IPS DF 4.7 (cell line): ENCODE data around the gene PKMYT1.

Source experiments
- DNase-seq: peaks from one replicate; pipeline ENCODE4 v3.0.0-alpha.2; 2013; ENCODE audit warnings: low spot score; ENCODE audit errors: extremely low read depth

The PKMYT1 gene

DNA sequence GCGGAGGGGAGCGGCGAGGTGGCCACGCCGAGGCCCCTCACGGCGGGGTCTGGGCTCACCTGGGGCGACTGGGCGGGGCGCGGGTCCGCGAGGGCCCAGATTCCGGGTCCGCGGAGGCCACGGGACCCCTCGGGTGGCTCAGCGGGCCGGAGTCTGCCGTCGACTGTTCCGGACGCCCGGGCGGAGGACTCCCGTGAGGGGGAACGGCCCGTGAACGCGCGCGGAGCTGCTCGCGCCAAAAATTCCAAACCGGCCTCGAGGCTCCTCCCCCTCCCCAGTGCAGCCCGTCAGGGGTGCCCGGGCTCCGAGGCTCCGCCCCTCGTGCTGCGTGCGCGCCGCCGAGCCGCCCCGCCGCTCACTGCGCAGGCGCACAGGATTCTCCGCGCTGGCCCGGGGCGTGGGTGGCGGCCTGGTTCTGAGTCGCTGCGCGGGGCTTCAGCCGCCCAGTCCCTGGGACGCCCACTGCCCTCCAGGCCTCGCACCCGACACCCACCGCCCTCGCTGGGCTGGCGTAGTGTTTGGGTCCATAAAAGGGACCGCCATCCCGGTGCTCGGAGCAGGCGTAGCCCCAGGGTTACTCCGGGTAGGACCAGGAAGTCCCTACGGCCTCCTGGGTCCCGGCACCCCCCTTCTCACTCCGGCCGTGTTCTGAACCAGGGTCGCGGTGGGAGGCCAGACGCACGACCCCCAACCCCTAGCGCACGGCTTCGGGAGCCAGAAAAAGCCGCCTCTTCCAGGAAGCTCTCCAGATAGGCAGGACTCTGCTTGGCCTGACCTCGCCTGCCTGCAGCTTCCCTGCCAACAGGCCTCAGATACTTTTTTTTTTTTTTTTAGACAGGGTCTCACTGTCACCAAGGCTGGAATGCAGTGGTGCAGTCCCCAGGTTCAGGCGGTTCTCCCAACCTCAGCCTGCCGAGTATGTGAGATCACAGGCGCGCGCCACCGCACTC lies at the start of gene PKMYT1:
Gene PKMYT1, minus strand, starts transcription at position 220 of the 950 bp plus-strand sequence. CDS start 789 bp downstream, outside the sequence.
- DNase-seq: no peak

DNA sequence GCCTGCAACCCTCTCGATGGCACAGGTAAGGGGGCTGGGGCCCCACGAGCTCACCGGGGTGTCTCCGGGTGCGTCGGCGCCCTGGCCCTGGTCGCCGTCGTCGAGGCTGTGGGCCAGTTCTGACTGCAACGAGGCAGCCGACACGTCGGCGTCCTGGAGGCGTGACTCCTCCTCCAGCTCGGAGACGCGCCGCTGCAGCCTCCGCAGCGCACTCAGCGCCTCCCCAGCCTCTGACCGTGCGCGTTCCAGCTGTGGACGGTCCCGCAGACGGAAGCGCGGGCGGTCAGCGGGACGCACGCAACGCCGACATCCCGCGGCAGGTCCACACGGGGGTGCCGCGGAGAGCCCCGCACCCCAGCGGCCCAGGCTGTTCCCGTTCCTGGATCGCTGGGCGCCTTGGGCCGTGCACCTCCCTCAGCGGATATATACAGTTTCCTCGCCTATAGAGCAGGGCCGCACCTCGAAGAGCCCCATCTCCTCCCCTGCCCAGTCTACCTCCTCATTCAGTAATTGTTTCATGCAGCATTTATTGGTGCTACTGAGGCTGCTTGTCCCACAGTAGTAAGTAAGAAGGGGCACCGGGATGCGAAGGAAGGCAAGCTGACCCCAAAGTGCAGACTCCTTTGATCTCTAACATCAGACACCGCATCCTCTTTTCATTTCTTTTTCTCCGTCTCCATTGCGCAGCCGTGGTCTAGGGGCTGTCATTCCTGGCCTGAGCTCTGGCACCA lies 49.4 kb upstream of the PKMYT1 start:
- DNase-seq: no peak

DNA sequence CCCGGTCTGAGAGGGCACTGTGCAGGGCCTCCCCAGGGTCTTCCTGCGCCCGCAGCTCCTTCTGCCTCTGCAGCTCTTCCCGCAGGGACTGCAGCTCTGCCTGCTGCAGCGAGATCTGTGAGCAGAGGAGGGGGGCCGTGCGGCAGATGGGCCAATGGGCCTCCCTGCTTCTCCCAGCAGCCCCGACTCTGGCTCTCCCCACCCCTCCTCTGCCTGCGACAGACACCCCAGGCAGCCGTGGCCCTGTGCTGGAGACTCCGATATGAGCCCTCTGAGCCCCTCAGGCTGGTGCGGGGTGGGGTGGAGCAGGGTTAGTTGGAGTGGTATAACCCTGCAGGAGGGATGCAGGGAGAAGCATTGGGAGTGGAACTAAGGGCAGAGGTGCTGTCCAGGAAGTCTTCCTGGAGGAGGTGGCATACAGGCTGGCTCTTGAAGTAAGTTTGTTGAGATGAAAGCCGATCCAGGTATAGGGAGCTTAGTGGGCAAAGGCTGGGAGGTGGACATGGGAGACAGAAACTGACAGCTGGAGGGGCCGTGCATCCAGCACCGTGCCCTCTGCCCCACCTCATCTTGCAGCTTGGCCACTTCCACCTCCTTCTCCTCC lies 48.6 kb upstream of the PKMYT1 start:
- no peak for DNase-seq

DNA sequence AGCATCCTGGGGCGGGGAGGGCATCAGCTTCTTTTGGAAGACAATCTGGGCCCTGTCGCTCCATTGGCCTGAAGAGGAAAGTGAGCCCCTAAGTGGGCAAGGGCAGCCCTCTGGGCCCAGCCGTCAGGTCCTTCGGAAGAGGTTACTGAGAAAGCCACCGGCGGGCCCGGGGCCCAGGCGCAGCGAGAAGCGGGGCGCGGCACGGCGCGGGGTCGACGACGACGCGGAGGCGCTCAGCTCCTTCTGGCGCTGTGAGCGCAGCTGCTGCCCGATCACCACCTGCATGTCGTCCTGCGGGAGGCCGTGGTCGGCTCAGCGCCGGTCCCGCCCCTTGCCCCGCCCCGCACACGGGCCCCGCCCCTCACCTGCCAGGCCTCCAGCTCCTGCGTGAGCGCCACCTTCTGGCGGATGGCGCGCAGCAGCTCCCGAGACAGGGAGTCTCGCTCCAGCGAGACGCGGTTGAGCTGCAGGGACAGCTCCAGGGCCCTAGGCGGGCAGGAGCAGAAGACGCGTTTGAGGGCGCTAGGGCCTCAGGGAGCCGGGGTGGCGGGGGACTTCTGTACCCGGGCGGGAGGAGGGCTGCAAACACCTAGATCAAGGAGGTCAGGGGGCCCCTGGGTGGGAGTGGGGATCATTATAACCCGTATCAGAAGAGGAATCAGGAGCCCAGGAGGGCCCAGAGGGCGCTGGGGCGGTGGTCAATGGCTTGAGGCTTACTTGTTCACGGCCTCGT lies 47.9 kb upstream of the PKMYT1 start:
- no peak for DNase-seq

DNA sequence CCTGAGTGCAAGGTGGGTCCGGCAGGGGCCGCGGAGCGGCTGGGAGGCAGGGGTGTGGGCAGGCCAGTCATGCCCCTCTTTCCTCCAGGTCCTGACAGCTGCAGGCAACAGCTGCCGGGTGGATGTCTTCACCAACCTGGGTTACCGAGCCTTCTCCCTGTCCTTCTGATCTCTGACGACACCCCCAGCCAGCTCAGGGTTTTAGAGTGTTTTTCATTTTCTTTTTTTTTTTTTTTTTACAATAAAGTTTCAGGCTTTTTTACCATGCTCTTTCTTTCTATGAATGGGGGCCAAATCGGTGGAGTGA lies 47.2 kb upstream of the PKMYT1 start:
- DNase-seq: no peak

DNA sequence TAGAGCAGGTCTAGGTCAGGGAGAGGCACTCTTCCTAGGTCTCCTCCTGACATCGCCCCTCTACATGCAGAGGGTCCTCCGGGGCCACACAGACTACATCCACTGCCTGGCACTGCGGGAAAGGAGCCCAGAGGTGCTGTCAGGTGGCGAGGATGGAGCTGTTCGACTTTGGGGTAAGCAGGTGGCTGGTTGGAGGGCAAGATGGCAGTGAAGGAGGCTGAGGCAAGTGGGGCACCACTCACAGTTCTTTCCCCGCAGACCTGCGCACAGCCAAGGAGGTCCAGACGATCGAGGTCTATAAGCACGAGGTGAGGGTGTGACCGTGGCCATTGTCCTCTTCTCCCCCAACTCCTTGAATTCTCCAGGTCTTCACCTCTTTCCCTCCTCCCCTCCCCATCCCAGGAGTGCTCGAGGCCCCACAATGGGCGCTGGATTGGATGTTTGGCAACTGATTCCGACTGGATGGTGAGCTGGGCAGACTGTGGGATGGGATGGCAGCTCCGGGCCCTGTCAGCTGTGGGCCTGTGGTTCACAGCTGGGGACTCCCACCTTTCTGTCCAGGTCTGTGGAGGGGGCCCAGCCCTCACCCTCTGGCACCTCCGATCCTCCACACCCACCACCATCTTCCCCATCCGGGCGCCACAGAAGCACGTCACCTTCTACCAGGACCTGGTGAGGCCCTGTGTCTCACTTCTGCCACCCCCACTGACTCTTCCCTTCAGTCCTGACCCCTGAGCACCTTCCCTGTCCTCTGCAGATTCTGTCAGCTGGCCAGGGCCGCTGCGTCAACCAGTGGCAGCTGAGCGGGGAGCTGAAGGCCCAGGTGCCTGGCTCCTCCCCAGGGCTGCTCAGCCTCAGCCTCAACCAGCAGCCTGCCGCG lies 46.6 kb upstream of the PKMYT1 start:
- DNase-seq: no peak

DNA sequence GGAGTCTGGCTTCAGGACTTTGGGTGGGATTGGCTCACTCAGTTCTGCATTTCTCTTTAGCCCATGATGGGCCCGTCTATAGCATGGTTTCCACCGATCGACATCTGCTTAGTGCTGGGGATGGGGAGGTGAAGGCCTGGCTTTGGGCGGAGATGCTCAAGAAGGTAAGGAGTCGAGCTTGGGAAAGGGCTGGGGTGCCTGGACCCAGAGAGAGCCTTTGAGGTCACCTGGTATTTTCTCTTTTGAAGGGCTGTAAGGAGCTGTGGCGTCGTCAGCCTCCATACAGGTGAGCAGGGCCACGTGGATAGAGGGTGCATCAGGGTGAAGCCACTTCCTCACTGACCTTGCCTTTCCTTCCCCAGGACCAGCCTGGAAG lies 45.7 kb upstream of the PKMYT1 start:
- no peak for DNase-seq

DNA sequence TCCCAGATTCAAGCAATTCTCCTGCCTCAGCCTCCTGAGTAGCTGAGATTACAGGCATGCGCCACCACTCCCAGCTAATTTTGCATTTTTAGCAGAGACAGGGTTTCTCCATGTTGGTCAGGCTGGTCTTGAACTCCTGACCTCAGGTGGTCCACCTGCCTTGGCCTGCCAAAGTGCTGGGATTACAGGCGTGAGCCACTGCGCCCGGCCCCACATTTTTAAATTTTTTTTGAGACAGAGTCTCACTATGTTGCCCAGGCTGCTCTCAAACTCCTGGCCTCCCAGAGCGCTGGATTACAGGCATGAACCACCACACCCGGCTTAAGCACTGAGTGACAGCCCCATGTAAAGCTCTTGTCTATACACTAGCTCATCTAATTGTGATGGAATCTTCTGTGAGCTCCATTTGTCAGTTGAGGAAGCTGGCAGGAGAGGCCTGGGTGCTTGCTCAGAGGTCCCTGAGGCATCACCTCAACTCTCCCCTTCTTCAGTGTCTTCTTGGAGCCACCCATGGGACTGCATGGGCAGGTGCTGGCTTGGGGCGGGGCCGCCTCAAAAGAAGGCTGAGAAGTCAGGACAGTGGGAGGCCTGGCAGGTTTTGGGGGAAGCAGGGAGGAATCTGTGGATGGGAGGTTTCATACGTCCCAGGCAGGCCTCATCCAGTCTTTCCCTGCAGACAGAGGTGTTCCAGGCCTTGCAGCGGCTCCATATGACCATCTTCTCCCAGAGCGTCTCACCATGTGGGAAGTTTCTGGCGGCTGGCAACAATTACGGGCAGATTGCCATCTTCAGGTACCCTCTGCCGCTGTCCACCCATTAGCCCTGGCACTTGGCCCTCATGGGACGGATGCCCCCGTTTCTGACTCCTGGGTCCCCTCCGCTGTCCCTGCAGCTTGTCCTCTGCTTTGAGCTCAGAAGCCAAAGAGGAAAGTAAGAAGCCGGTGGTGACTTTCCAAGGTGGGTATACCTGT lies 45.1 kb upstream of the PKMYT1 start:
- no peak for DNase-seq

DNA sequence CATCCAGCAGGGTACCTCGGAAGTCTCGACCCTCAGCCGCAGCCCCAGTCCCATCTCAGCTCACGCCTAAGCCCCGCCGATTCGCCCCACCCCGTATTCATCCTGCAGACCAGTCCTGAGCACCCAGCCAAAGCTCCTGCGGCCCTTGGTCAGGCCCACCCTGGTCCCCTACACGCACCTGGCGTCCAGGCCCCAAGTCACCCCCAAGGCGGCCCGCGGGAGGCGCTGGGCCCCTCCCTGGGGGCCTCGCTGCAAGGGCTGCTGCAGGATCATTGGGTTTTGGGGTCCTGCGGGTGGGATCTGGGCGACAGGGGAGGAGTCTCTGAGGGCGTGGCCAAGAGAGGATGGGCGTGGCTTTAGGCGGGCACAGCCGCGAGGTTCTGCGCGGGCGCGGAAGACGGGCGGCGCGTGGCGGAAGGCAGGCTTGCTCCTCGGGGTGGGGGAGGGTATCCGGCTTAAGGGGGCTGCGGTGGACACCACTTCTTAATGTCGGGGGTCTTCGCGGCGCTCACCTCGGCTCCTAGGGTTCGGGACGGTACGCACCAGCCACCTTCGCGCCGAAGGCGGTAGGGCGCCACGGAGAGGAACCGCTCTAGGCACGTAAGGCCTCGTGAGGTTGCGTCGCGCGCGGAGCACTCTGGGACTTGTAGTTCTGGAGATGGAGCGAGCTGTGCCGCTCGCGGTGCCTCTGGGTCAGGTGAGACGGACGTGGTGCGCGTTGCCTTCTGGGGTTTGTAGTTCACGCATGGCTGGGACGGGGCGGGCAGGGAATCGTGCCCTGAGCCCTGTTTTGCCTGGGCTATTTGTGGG lies 43.6 kb upstream of the PKMYT1 start, which contains the start of the genes HCFC1R1 and THOC6:
Gene HCFC1R1, minus strand, starts transcription at position 274 of the 810 bp plus-strand sequence. Its CDS starts 1 bp downstream, at position 273.
Gene THOC6, plus strand, starts transcription at position 367 of the 810 bp plus-strand sequence. Its CDS starts 292 bp downstream, at position 659.
- DNase-seq: no peak

DNA sequence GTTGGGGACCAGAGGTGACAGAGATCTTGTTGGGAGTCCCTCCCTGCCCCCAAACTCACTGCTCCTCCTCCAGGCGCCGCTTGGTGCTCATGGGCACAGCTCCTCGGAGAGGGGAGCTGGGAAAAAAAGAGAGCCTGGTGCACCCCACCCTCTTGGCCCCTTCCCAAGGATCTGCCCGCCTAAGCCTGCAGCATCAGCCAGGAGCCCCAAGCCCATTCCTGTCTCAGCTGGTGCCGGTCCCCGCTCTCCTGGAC lies 43.1 kb upstream of the PKMYT1 start:
- no peak for DNase-seq

DNA sequence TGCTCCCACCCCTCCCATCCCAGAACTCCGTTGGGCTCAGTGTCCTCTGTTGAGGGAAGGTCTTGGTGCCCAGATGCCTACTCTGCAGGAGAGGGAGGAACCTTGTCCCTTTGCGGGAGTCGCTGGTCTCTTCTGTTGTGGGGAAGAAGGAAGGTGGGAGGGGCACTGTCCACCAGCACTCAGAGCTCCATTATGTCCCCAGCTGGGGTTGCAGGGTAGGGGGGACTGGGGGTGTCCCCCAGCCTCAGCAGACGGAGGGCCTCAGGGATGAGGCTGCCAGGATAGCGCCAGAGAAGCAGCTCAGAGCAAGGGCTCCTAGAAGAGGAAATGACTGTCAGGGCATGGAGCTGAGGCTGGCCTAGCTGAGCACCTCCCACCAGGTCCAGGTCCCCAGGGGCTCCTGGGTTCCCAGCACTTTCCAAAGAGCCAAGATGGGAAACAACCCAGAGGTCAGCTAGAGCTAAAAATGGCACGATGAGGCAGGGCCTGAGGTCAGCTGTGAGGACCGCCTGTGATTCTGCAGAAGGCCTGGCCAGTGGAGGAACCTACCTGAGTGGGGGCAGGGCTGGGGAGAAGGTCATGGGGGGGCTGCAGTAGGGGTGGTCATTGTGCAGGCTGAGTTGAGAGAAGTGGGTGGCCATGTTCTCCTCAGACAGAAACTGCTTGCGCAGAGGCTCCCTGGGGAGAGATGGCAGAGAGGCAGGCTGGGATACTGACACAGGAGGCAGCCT lies 42.6 kb upstream of the PKMYT1 start:
- no peak for DNase-seq

DNA sequence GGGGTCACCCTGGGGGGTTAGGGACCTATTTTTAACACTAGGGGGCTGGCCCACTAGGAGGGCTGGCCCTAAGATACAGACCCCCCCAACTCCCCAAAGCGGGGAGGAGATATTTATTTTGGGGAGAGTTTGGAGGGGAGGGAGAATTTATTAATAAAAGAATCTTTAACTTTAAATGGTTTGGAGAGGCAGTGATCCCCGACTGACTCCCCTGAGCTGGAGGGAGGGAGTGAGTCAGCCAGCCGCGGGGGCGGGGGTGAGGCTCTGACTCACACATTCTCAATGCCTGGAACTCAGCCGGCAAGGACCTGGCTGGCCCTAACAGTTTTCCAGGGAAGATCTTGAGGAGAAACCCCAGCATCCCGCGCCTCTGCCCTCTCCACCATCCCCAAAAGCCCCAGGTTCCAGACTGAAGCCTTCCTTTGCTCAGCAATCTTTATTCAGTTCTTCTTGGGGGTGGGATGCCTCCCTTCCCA lies 42.0 kb upstream of the PKMYT1 start:
- no peak for DNase-seq

DNA sequence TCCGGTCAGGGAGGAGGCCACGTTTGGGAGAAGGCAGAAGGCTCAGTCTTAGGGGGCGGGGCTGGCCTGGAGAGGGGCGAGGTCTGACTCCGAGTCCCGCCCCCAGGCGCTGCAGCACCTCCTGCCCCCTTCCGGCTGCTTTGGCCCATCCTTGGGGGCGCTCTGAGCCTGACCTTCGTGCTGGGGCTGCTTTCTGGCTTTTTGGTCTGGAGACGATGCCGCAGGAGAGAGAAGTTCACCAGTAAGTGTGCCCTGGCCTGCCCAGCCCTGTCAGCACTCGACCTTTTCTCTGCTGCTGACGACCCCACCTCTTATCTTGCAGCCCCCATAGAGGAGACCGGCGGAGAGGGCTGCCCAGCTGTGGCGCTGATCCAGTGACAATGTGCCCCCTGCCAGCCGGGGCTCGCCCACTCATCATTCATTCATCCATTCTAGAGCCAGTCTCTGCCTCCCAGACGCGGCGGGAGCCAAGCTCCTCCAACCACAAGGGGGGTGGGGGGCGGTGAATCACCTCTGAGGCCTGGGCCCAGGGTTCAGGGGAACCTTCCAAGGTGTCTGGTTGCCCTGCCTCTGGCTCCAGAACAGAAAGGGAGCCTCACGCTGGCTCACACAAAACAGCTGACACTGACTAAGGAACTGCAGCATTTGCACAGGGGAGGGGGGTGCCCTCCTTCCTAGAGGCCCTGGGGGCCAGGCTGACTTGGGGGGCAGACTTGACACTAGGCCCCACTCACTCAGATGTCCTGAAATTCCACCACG lies 41.4 kb upstream of the PKMYT1 start:
- DNase-seq: no peak

DNA sequence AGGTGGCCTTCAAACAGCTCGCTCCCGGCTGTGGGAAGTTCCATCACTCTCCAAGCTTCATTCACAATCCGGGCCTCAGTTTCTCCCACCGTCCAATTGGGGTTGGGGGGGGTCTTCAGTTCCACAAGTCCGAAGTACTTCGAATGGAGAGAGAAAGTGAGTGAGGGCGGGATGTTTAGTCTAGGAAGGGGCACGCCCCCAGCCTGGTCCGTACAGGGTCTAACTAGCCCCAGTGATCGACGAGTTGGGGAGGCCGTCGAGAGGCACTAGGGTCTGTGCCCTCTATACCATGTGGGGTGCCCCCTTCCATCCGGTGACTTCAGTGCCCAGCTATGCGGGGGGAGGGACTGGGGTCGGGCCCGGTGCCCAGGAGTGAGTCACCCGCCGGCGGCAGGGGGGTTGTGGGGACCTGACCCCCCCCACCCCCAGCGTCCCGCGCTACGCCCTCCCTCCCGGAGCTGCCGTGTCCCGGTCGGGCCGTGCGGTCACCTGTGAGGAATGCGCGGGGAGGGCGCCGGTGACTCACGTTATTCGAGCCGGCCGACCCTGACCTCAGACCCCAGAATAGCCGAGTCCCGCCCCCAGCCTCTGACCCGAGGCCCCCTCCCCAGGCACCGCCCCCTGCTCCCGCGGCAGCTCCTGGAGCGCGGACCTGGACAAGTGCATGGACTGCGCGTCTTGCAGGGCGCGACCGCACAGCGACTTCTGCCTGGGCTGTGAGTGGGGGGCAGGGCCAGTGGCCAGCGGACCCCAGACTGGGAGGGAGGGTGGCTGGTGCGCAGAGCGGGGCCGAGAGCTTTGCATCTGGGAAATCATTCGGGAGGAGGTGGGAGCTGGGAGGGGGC lies 40.6 kb upstream of the PKMYT1 start:
- no peak for DNase-seq

DNA sequence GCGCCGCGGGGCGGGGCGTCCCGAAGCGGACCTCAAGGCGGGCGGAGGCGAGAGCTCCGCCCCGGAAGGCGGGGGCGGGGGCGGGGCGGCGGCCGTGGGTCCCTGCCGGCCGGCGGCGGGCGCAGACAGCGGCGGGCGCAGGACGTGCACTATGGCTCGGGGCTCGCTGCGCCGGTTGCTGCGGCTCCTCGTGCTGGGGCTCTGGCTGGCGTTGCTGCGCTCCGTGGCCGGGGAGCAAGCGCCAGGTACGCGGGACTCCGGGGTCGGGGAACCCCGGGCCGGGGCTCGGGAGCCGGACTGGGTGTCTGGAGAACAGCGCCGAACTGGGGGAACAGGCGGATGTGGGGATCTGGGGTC lies 40.0 kb upstream of the PKMYT1 start, which contains the start of gene TNFRSF12A:
Gene TNFRSF12A, plus strand, starts transcription at position 122 of the 357 bp plus-strand sequence. Its CDS starts 30 bp downstream, at position 152.
- DNase-seq: no peak

DNA sequence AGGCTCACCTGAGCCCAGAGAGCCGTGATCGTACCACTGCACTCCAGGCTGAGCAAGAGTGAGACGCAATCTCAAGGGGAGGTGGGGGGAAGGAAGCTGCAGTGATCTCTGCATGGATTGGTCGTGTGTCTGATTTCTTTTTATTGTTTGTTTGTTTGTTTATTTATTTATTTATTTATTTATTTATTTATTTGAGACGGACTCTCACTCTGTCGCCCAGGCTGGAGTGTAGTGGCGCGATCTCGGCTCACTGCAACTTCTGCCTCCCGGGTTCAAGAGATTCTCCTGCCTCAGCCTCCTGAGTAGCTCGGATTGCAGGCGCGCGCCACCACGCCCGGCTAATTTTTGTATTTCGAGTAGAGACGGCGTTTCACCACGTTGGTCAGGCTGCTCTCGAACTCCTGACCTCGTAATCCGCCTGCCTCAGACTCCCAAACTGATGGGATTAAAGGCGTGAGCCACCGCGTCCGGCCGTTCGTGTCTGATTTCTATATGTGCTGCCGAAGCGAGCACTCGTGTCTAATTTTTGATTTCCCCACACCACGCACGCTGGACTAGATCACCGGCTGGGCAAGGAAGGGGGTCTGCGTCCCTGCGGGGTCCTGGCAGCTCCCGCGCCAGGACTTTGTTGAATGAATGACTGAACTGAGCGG lies 39.5 kb upstream of the PKMYT1 start:
- DNase-seq: no peak
